SH-SY5Y (cell line): Measurements from ENCODE around the gene RALA.

Experiments
- GATA2 ChIP-seq: IDR thresholded peaks from 2 replicates; pipeline ENCODE4 v1.6.1; 2011; ENCODE audit warnings: mild to moderate bottlenecking, low read depth, low read length
- GATA3 ChIP-seq: IDR thresholded peaks from 2 replicates; pipeline ENCODE4 v1.6.1; 2011; ENCODE audit warnings: low read depth, mild to moderate bottlenecking, low read length, moderate library complexity

RALA gene

GRCh38 chr7:39623047-39623731 lies at the start of gene RALA:
Gene RALA, plus strand, starts transcription at chr7:39623572. Its CDS starts 63,096 bp downstream, at chr7:39686668.
- TF ChIP-seq GATA2 (no peak), GATA3 (no peak)

- TF ChIP-seq GATA3 (no peak), GATA2 (no peak)
These were observed 48.6 kb upstream of the RALA start for GRCh38 chr7:39574673-39575349.

- TF ChIP-seq GATA3 = no peak
These were observed 46.0 kb upstream of the RALA start for GRCh38 chr7:39577229-39577874.

- TF ChIP-seq GATA2 (no peak), GATA3 (no peak)
These were observed 43.1 kb upstream of the RALA start for GRCh38 chr7:39580149-39580874.

GRCh38 chr7:39582536-39582935 lies 40.8 kb upstream of the RALA start:
- TF ChIP-seq GATA2 (no peak), GATA3 (no peak)

- TF ChIP-seq GATA3 = no peak
- no peak for TF ChIP-seq GATA2
These were observed 39.8 kb upstream of the RALA start for GRCh38 chr7:39583539-39583938.

- no peak for TF ChIP-seq GATA3
These were observed 36.0 kb upstream of the RALA start for GRCh38 chr7:39587393-39587792.

- TF ChIP-seq GATA2 = no peak
- no peak for TF ChIP-seq GATA3
These were observed 35.0 kb upstream of the RALA start for GRCh38 chr7:39588416-39588815.

GRCh38 chr7:39589323-39590111 lies 33.9 kb upstream of the RALA start:
- TF ChIP-seq GATA3 = no peak
- no peak for TF ChIP-seq GATA2

GRCh38 chr7:39592586-39592985 lies 30.8 kb upstream of the RALA start:
- no peak for TF ChIP-seq GATA2

- TF ChIP-seq GATA2 (no peak), GATA3 (no peak)
These were observed 28.3 kb upstream of the RALA start for GRCh38 chr7:39594988-39595620.

GRCh38 chr7:39602351-39602750 lies 21.0 kb upstream of the RALA start:
- TF ChIP-seq GATA2 = no peak
- TF ChIP-seq GATA3 = no peak

- TF ChIP-seq GATA3 = no peak
- no peak for TF ChIP-seq GATA2
These were observed 19.4 kb upstream of the RALA start for GRCh38 chr7:39603924-39604323.

- TF ChIP-seq GATA3 (no peak), GATA2 (no peak)
These were observed 18.3 kb upstream of the RALA start for GRCh38 chr7:39605087-39605486.
